Body of pancreas (tissue), 4 donors: ENCODE results near the gene CDK11B.

Experiments
- CTCF ChIP-seq, 7 experiments: fragments of 450-650 bp in 4 of 7; fragments of 200-600 bp in 3 of 7; sonication (generic) in 3 of 7; IDR thresholded peaks; one replicate each; pipeline ENCODE4 v1.5.1; 2016 to 2019; ENCODE audit warnings: antibody characterized with exemption in 7 of 7
- POLR2A ChIP-seq, 3 donors: fragments of 450-650 bp; IDR thresholded peaks; one replicate each; pipeline ENCODE4 v1.6.1; 2016; ENCODE audit warnings: antibody characterized with exemption in 3 of 3, mild to moderate bottlenecking in 2 of 3

GRCh38 chr1:1617925-1618324, 40.9 kb downstream of the CDK11B start:
- TF ChIP-seq CTCF (IDR thresholded peaks at IDR 0.05) (no peak), POLR2A (IDR thresholded peaks at IDR 0.05) (no peak)
